ENCODE results near the gene IFNA4.
"Not testable (repeated sequence)": the region's sequence is repeated elsewhere in the genome, so short reads cannot be mapped to it uniquely, and the experiment has no call there.

The IFNA4 gene

DNA sequence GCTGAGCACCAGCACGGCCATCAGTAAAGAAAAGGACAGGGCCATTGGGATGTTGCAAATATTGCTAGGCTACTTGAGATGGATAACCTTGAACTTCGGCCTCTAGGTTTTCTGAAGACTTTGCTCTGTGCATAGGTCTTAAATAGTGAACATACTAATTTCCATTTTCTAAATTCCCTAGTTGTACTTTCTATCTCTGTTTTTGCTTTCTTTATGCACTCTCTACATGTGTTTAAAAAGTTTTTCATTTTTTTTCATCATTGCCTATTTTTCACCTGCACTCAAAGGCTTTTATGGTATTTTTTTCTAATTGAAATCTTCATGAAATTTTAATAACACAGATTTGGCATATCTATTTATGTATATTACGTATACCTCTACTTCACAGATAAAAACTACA is at the start of gene IFNA4:
Gene IFNA4 (minus strand): TSS at position 101 of the 400 bp plus-strand sequence. CDS start 56 bp downstream, at position 45.
- DNase-seq, result not testable (repeated sequence)

DNA sequence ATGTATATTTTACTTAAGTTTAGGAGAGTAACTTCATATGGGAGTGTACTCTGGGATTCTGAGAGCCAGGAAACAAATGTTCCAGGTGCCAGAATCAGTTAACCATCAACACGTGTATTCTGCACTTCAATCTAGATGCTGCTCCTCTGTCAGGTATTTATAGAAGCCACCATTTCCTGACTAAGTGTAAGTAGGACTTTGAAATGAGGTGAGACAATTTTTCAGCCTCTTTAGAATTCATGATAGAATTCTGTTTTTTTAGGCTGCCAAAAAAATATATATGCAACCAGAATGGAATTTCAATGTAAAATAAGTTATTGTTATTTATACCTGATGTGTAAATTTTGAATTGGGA is 49.0 kb upstream of the IFNA4 start:
- not testable (repeated sequence) for DNase-seq

DNA sequence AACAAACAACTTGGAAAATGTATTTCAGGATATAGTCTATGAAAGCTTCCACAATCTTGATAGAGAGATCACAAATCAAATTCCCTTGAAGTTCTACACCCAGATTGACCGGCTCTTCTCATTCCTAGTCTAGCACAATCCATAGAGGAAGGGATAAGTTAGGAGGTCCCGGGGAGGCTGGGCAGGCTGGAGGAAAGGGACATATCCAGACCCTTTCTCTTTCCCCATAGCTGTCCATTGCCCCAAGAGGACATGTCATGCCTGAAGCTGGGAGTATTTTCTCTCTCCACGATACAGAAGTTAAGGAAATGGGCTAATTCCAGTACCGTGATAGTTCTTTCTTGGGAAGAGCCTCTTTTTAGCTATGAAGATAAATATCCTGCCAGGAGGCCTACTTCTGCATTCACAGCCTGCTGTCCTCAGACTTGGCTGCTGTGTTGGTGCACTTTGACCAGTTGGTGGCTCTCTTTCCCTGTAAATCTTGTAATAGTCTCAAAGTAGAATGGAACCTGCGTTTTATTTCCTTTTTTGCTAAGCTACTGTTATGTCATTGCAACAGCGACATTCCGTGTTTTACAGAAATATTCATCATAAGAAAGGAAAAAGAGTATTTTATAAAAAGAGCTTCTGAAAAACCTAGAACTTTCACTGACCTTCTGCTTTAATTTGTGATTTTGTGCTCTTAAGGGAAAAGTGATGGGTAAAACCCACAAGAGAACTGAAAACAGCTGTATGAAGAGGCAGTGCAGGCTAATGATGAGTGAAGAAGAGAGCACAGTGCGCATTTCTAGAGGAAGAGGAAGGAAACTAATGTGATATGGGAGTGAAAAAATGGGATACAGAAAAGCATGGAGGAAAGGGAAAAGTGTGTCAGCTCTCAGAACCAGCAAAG is 48.3 kb upstream of the IFNA4 start:
- DNase-seq, result peak; percentile 27

DNA sequence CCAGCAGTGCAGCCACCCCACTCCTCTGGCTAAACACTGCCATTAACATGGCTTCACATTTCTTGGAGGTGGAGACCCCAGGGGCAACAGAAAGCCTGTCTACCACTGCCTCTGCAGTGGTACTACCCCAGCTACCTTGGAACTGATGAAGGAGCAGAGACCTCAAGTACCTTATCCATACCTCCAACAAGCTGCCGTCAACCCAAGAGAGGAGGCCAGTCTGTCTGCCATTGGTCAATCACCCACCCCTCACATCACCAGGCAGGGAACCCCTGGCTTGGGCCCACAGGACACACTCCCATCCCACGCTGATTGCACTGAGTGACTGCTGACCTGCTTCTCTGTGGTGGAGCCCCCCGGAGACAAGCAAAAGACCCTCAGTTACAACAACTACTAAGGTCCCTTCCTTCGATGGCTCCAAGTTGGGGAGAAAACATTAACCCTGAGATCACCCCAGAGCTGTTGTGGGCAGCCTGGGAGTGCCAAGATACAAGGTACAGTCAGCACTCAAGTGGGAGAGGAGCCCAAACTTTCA is 46.8 kb upstream of the IFNA4 start:
- no peak for DNase-seq

DNA sequence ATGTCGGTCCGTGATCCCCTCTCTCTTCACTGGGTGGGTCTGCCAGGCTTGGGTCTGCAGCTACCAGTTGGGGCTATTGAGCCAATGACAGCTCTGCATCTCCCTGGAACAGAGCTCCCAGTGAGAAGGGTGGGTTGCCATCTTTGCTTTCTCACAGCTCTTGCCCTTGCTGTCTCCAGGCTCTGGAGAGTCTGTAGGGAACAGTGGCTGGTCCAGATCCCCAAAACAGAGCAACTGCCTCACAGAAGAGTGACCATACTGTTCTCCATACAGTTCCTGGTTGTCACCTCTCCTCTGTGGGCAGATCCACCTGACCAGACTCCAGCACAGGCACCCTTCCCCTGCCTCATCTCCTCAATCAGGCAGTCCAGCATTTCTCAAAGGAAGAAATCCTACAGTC is 45.9 kb upstream of the IFNA4 start:
- no peak for DNase-seq

DNA sequence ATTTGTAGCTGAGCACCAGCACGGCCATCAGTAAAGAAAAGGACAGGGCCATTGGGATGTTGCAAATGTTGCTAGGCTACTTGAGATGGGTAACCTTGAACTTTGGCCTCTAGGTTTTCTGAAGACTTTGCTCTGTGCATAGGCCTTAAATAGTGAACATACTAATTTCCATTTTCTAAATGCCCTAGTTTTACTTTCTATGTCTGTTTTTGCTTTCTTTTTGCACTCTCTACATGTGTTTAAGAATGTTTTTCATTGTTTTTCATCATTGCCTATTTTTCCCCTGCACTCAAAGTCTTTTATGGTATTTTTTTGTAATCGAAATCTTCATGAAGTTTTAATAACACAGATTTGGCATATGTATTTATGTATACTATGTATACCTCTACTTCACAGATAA is 40.7 kb upstream of the IFNA4 start, which contains the start of gene IFNA17:
Gene IFNA17 (minus strand): TSS at position 101 of the 400 bp plus-strand sequence. CDS start 49 bp downstream, at position 52.
- DNase-seq, result no peak

DNA sequence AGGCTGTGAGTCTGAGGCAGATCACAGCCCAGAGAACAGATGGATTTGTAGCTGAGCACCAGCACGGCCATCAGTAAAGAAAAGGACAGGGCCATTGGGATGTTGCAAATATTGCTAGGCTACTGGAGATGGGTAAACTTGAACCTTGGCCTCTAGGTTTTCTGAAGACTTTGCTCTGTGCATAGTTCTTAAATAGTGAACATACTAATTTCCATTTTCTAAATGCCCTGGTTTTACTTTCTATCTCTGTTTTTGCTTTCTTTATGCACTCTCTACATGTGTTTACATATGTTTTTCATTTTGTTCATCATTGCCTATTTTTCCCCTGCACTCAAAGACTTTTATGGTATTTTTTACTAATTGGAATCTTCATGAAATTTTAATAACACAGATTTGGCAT is 29.8 kb upstream of the IFNA4 start, which contains the start of gene IFNA16:
Gene IFNA16 (minus strand): TSS at position 101 of the 400 bp plus-strand sequence. CDS start 6 bp downstream, at position 95.
- DNase-seq, result not testable (repeated sequence)

DNA sequence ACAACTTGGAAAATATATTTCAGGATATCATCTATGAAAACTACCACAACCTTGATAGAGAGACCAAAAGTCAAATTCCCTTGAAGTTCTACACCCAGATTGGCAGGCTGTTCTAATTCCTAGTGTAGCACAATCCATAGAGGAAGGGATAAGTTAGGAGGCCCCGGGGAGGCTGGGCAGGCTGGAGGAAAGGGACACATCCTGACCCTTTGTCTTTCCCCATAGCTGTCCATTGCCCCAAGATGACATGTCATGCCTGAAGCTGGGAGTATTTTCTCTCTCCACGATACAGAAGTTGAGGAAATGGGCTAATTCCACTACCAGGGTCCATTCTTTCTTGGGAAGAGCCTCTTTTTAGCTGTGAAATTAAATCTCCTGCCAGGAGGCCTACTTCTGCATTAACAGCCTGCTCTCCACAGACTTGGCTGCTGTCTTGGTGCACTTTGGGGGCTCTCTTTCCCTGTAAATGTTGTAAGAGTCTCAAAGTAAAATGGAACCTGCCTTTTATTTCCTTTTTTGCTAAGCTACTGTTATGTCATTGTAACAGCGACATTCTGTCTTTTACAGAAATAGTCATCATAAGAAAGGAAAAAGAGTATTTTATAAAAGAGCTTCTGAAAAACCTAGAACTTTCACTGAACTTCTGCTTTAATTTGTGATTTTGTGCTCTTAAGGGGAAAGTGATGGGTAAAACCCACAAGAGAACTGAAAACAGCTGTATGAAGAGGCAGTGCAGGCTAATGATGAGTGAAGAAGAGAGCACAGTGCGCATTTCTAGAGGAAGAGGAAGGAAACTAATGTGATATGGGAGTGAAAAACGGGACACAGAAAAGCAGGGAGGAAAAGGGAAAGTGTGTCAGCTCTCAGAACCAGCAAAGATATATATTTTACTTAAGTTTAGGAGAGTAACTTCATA is 26.3 kb upstream of the IFNA4 start:
- DNase-seq, result not testable (repeated sequence)

DNA sequence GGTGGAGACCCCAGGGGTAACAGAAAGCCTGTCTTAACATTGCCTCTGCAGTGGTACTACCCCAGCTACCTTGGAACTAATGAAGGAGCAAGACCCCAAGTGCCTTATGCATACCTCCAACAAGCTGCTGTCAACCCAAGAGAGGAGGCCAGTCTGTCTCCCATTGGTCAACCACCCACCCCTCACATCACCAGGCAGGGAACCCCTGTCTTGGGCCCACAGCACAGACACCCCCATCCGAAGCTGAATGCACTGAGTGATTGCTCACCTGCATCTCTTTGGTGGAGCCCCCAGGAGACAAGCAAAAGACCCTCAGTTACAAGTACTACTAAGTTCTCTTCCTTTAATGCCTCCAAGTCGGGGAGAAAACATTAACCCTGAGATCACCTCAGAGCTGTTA is 24.8 kb upstream of the IFNA4 start:
- not testable (repeated sequence) for DNase-seq

DNA sequence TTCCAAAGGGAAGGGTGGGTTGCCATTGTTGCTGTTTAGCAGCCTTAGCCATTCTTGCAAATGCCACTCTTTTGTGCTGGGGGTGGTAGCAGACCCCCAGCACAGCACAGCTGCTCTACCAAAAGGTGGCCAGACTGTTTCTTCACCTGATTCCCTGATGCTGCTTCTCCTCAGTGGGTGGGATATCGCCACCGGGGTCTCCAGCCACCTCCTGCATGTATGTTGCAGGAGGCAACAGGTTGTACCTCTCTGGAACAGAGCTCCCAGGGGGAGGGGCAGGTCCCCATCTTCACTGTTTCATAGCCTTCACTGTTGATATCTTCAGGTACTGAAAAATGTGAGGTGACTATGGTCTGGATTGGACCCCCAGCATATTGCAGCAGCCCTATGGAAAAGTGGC is 23.4 kb upstream of the IFNA4 start:
- not testable (repeated sequence) for DNase-seq

DNA sequence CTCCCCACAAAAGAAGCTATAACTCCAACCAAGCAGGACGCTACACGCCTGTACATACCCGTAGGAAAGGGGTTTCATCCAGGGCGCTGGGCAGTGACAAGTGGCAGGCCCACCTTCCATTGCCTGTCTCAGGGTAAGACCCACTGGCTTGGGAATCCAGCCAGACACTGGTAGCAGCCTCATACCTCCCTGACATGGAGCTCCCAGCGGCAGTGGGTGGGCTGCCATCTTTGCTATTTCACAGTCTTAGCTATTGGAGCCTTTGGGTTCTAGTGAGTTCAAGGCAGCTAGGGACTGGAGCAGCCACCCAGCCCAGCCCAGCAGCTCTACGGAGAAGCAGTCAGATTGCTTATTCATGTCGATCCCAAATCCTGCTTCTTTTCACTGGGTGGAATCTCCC is 22.9 kb upstream of the IFNA4 start:
- DNase-seq, result no peak

DNA sequence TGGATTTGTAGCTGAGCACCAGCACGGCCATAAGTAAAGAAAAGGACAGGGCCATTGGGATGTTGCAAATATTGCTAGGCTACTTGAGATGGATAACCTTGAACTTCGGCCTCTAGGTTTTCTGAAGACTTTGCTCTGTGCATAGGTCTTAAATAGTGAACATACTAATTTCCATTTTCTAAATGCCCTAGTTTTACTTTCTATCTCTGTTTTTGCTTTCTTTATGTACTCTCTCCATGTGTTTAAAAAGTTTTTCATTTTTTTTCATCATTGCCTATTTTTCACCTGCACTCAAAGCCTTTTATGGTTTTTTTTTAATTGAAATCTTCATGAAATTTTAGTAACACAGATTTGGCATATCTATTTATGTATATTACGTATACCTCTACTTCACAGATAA is 19.7 kb upstream of the IFNA4 start, which contains the start of gene IFNA10:
Gene IFNA10 (minus strand): TSS at position 101 of the 400 bp plus-strand sequence. CDS start 46 bp downstream, at position 55.
- not testable (repeated sequence) for DNase-seq

DNA sequence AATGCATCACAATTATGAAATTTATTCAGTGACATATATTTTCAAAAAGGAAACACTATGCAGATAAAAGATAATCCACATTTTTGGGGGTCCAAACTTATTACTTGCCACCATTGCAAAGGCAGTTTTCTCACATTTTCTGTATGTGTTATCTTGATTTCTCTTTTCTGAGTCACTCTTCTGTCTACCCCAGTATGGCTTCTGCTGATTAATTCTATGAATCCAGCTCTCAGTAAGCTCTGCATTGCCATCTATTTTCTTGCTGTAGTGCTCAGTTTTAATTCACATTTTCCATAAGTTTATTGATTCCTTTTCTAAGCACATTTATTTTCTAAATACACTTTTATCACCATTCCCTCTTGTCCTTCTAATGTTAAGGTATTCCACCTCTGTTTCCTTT is 17.8 kb upstream of the IFNA4 start:
- no peak for DNase-seq

DNA sequence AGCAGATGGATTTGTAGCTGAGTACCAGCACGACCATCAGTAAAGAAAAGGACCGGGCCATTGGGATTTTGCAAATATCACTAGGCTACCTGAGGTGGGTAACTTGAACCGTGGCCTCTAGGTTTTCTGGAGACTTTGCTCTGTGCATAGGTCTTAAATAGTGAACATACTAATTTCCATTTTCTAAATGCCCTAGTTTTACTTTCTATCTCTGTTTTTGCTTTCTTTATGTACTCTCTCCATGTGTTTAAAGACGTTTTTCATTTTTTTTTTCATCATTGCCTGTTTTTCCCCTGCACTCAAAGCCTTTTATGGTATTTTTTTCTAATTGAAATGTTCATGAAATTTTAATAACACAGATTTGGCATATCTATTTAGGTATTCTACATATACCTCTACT is 14.7 kb upstream of the IFNA4 start, which contains the start of gene IFNA7:
Gene IFNA7 (minus strand): TSS at position 101 of the 400 bp plus-strand sequence. CDS start 40 bp downstream, at position 61.
- DNase-seq, result not testable (repeated sequence)

DNA sequence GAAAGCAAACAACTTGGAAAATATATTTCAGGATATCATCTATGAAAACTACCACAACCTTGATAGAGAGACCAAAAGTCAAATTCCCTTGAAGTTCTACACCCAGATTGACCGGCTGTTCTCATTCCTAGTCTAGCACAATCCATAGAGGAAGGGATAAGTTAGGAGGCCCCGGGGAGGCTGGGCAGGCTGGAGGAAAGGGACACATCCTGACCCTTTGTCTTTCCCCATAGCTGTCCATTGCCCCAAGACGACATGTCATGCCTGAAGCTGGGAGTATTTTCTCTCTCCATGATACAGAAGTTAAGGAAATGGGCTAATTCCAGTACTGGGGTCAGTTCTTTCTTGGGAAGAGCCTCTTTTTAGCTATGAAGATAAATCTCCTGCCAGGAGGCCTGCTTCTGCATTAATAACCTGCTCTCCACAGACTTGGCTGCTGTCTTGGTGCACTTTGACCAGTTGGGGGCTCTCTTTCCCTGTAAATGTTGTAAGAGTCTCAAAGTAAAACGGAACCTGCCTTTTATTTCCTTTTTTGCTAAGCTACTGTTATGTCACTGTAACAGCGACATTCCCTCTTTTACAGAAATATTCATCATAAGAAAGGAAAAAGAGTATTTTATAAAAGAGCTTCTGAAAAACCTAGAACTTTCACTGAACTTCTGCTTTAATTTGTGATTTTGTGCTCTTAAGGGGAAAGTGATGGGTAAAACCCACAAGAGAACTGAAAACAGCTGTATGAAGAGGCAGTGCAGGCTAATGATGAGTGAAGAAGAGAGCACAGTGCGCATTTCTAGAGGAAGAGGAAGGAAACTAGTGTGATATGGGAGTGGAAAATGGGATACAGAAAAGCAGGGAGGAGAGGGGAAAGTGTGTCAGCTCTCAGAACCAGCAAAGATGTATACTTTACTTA is 7.7 kb upstream of the IFNA4 start:
- peak; percentile 14 for DNase-seq

DNA sequence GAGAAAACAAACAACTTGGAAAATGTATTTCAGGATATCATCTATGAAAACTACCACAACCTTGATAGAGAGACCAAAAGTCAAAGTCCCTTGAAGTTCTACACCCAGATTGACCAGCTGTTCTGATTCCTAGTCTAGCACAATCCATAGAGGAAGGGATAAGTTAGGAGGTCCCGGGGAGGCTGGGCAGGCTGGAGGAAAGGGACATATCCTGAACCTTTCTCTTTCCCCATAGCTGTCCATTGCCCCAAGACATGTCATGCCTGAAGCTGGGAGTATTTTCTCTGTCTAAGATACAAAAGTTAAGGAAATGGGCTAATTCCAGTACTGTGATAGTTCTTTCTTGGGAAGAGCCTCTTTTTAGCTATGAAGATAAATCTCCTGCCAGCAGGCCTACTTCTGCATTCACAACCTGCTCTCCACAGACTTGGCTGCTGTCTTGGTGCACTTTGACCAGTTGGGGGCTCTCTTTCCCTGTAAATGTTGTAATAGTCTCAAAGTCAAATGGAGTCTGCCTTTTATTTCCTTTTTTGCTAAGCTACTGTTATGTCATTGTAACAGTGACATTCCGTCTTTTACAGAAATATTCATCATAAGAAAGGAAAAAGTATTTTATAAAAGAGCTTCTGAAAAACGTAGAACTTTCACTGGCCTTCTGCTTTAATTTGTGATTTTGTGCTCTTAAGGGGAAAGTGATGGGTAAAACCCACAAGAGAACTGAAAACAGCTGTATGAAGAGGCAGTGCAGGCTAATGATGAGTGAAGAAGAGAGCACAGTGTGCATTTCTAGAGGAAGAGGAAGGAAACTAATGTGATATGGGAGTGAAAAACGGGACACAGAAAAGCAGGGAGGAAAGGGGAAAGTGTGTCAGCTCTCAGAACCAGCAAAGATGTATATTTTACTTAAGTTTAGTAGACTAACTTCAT is 4.3 kb downstream of the IFNA4 start:
- peak; percentile 3 for DNase-seq

DNA sequence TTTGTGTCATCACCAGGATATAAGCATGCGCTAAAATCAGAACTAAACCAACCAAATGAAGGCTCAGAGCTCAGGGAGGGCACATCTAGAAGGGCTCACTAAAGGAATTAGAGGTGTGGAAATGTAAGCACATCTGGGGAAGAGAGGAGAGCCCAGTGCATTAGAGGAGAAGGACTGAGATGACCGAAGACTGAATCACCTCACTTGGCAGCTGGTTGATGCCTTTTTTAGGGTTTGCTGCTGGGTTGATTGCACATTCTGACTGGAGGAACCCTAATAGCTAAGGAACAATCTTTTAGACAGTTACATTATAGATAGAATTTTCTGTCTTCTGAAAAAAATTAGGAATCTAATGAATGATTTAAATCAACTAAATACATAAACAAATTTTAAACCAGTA is 12.7 kb downstream of the IFNA4 start:
- no peak for DNase-seq

DNA sequence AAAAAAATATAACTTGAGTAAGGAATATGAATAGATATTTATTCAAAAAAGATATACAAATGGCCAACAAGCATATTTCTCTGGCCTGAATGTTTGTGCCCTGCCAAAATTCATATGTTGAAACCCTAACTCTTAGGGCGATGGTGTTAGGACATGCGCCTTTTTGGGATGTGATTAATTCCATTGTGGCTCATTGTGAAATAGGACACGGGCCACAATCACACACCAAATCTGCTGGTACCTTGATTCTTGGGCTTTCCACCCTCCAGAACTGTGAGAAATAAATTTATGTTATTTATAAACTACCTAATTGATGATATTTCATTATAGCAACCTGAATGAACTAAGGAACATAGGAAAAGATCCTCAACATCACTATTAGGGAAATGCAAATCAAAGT is 15.2 kb downstream of the IFNA4 start:
- no peak for DNase-seq

DNA sequence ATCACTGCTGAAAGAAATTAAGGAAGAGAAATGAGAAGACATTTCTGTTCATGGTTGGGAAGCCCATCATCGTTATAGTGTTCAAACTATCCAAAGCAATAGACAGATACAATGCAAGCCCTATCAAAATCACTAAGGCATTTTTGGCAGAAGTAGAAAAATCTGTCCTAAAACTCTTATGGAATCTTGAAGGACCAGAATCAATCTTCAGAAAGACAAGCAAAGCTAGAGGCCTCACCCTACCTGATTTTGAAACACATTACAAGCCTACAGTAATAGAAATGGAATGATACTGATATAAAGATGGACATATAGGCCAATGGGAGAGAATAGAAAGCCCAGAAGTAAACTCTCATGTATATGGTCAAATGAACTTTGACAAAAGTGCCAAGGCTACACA is 16.0 kb downstream of the IFNA4 start:
- DNase-seq, result no peak

DNA sequence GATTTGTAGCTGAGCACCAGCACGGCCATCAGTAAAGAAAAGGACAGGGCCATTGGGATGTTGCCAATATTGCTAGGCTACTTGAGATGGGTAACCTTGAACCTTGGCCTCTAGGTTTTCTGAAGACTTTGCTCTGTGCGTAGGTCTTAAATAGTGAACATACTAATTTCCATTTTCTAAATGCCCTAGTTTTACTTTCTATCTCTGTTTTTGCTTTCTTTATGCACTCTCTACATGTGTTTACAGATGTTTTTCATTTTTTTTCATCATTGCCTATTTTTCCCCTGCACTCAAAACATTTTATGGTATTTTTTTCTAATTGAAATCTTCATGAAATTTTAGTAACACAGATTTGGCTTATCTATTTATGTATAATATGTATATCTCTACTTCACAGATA is 20.8 kb downstream of the IFNA4 start, which contains the start of gene IFNA21:
Gene IFNA21 (minus strand): TSS at position 101 of the 400 bp plus-strand sequence. CDS start 48 bp downstream, at position 53.
- DNase-seq, result not testable (repeated sequence)

Data from fibroblast of upper back skin (primary cell).